Vagina (tissue), 2 donors: ENCODE results near the gene RAF1. TPM values are rescaled to one million over a fixed set of nuclear protein-coding genes. Genes with fewer than 3 reads are reported as not detected.

Experiments used
- DNase-seq, 2 donors: peaks; one replicate each; pipeline ENCODE4 v3.0.0-alpha.2; 2017; ENCODE audit errors: extremely low spot score in 2 of 2
- H3K27ac ChIP-seq: fragments of 200-600 bp; sonication (generic); one replicate; pipeline ENCODE4 v1.5.1; 2019
- H3K27me3 ChIP-seq: fragments of 200-600 bp; sonication (generic); one replicate; pipeline ENCODE4 v1.5.1; 2019
- H3K36me3 ChIP-seq, 2 donors: fragments of 200-600 bp; sonication (generic); one replicate each; pipeline ENCODE4 v1.5.1; 2017 to 2019
- H3K4me1 ChIP-seq: fragments of 200-600 bp; sonication (generic); one replicate; pipeline ENCODE4 v1.5.1; 2019
- H3K4me3 ChIP-seq, 2 donors: fragments of 200-600 bp; sonication (generic); 1 replicate in 1 of 2; 2 replicates in 1 of 2; pipeline ENCODE4 v1.5.1; 2016 to 2019
- H3K9me3 ChIP-seq: fragments of 200-600 bp; sonication (generic); one replicate; pipeline ENCODE4 v1.5.1; 2019
- POLR2A ChIP-seq, 2 donors: fragments of 450-650 bp; IDR thresholded peaks; one replicate each; pipeline ENCODE4 v1.6.1; 2017; ENCODE audit warnings: antibody characterized with exemption in 2 of 2, mild to moderate bottlenecking in 2 of 2, moderate library complexity in 2 of 2
- POLR2AphosphoS5 ChIP-seq, 2 donors: sonication (generic); formaldehyde crosslinking; IDR thresholded peaks; one replicate each; pipeline ENCODE4 v1.9.0; 2017; ENCODE audit warnings: antibody characterized with exemption in 2 of 2, mild to moderate bottlenecking in 2 of 2, low read depth in 1 of 2; ENCODE audit not compliant: insufficient read depth in 1 of 2
- intact Hi-C: fragments of 100-400 bp; cut with DNase I; formaldehyde crosslinking; loops from one replicate; pipeline ENCODE4 v1.15.1; 2023
- total RNA-seq: library from RNA; depleted of rRNA; stranded (reverse); fragments of >200 nt; gene quantifications from one replicate; pipeline ENCODE4 v1.2.3, GENCODE V29; 2016
- TF ChIP-seq, protein P1 (sequence below), 3 experiments: fragments of 450-650 bp in 2 of 3; fragments of 200-600 bp in 1 of 3; sonication (generic) in 1 of 3; IDR thresholded peaks; one replicate each; pipeline ENCODE4 v1.5.1; 2017 to 2019; ENCODE audit warnings: antibody characterized with exemption in 3 of 3, mild to moderate bottlenecking in 2 of 3, moderate library complexity in 2 of 3

Gene RAF1
- total RNA-seq, 1 donor from 2014 or later = 89.6 TPM

DNA sequence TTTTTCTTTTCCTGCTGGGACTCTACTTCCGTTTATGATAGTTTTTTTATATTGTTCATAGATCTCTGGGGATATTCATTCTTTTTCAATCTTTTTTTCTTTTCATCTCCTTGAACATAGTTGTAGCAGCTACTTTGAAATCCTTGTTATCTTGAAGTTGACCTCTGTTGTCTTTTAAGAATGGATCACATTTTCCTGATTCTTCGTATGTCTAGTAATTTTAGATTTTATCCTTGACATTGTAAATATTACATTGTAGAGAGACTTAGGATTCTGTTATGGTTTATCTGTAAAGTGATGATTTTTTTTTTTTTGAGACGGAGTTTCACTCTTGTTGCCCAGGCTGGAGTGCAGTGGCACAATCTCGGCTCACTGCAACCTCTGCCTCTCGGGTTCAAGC is 86.5 kb downstream of the RAF1 start:
- H3K9me3 ChIP-seq = no peaks in the 10 kb centered on the region
- intact Hi-C loops = no loop called here
- no peak overlapping the region for H3K27ac ChIP-seq
- H3K4me1 ChIP-seq = no peaks in the 10 kb centered on the region
- H3K4me3 ChIP-seq = no peak overlapping the region
- TF ChIP-seq, protein P1, sequence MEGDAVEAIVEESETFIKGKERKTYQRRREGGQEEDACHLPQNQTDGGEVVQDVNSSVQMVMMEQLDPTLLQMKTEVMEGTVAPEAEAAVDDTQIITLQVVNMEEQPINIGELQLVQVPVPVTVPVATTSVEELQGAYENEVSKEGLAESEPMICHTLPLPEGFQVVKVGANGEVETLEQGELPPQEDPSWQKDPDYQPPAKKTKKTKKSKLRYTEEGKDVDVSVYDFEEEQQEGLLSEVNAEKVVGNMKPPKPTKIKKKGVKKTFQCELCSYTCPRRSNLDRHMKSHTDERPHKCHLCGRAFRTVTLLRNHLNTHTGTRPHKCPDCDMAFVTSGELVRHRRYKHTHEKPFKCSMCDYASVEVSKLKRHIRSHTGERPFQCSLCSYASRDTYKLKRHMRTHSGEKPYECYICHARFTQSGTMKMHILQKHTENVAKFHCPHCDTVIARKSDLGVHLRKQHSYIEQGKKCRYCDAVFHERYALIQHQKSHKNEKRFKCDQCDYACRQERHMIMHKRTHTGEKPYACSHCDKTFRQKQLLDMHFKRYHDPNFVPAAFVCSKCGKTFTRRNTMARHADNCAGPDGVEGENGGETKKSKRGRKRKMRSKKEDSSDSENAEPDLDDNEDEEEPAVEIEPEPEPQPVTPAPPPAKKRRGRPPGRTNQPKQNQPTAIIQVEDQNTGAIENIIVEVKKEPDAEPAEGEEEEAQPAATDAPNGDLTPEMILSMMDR (IDR thresholded peaks at IDR 0.05) = no peak
- TF ChIP-seq POLR2AphosphoS5 (IDR thresholded peaks at IDR 0.05; ENCODE audit: insufficient read depth in 1 of 2, low read depth in 1 of 2) = no peak
- no peak for TF ChIP-seq POLR2A (IDR thresholded peaks at IDR 0.05)
- DNase-seq = no peak
- no peaks in the 10 kb centered on the region for H3K27me3 ChIP-seq
- peaks cover 4 to 79% of the 10 kb centered on the region in 2 donors for H3K36me3 ChIP-seq

DNA sequence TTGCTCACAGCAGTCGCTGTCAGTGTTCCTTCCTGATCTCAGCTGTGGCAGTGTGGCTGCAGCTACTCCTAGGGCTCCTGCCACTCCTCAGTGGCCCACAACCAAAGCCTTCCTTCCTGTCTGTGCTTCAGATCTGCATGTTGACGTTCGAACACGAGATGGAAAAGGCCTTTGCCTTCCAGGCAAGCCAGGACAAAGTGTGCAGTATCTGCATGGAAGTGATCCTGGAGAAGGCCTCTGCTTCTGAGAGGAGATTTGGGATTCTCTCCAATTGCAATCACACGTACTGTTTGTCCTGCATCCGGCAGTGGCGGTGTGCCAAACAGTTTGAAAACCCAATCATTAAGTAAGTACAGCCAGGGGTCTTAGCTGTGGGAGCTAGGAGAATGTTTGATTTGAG is 89.3 kb downstream of the RAF1 start:
- DNase-seq = no peak
- Histone ChIP-seq H3K9me3 (no peaks in the 10 kb centered on the region), H3K27ac (no peak overlapping the region), H3K4me1 (no peaks in the 10 kb centered on the region), H3K4me3 (no peak overlapping the region), H3K36me3 (peaks cover 8 to 90% of the 10 kb centered on the region in 2 donors), H3K27me3 (no peaks in the 10 kb centered on the region)
- intact Hi-C loops = no loop called here
- TF ChIP-seq, protein P1 (IDR thresholded peaks at IDR 0.05) = no peak
- TF ChIP-seq POLR2A (IDR thresholded peaks at IDR 0.05) = no peak
- no peak for TF ChIP-seq POLR2AphosphoS5 (IDR thresholded peaks at IDR 0.05; ENCODE audit: insufficient read depth in 1 of 2, low read depth in 1 of 2)

DNA sequence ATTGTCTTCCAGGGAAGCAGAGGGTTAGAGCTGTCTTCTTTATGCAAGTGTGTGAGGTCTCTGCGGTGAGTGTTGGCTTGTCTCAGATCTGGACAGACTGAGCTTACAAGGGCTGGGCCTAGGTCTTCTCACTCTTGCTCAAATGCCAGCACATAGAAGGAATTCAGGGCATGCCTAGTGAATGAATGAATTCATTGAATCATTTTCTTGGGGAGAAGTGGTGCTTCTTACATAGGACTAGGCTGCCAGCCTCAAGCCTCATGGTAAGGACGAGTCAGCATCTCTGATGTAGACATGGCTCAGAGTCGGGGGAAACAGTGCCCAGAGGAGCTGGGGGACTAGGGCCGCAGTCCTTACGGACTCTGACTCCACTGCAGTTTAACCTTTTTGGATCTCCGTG is 89.8 kb downstream of the RAF1 start:
- Histone ChIP-seq H3K9me3 (no peaks in the 10 kb centered on the region), H3K27ac (no peak overlapping the region), H3K27me3 (no peaks in the 10 kb centered on the region), H3K4me1 (peaks cover 2% of the 10 kb centered on the region), H3K4me3 (no peak overlapping the region), H3K36me3 (peaks cover 8 to 87% of the 10 kb centered on the region in 2 donors)
- intact Hi-C loops = no loop called here
- TF ChIP-seq POLR2AphosphoS5 (IDR thresholded peaks at IDR 0.05; ENCODE audit: insufficient read depth in 1 of 2, low read depth in 1 of 2) = no peak
- TF ChIP-seq, protein P1 (IDR thresholded peaks at IDR 0.05) = no peak
- TF ChIP-seq POLR2A (IDR thresholded peaks at IDR 0.05) = no peak
- no peak for DNase-seq

DNA sequence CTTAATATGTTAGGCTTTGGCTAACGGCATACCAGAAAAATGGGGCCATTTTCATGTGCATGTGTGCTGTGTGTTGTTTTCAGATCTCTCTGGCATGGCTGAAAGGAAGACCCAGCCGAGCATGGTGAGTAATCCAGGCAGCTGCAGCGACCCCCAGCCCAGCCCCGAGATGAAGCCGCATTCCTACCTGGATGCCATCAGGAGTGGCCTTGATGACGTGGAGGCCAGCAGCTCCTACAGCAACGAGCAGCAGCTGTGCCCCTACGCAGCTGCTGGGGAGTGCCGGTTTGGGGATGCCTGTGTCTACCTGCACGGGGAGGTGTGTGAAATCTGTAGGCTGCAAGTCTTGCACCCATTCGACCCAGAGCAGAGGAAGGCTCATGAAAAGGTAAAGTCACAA is 91.9 kb downstream of the RAF1 start:
- TF ChIP-seq, protein P1 (IDR thresholded peaks at IDR 0.05) = no peak
- TF ChIP-seq POLR2A (IDR thresholded peaks at IDR 0.05) (no peak), POLR2AphosphoS5 (IDR thresholded peaks at IDR 0.05; ENCODE audit: insufficient read depth in 1 of 2, low read depth in 1 of 2) (no peak)
- H3K27ac ChIP-seq = no peak overlapping the region
- no peaks in the 10 kb centered on the region for H3K27me3 ChIP-seq
- no peaks in the 10 kb centered on the region for H3K9me3 ChIP-seq
- DNase-seq = no peak
- H3K4me1 ChIP-seq = peaks cover 15% of the 10 kb centered on the region
- no peak overlapping the region for H3K4me3 ChIP-seq
- intact Hi-C loops = no loop called here
- H3K36me3 ChIP-seq = peaks cover 8 to 74% of the 10 kb centered on the region in 2 donors

DNA sequence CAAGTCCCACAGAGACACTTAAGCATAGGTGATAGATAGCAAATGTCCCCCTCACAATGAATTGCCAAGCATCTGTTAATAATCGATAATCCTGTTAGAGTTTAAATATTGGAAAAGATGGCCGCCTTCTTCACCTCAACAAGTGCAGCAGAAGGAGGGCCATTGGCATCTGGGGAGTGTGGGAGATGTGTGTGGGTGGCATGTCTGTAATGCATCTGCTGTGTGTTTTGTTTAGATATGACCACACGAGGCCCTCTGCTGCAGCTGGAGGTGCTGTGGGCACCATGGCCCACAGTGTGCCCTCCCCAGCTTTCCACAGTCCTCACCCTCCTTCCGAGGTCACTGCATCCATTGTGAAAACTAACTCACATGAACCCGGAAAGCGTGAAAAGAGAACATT is 94.1 kb downstream of the RAF1 start:
- H3K9me3 ChIP-seq = peaks cover 8% of the 10 kb centered on the region
- peaks cover 15% of the 10 kb centered on the region for H3K4me1 ChIP-seq
- no peak overlapping the region for H3K27ac ChIP-seq
- H3K4me3 ChIP-seq = no peak overlapping the region
- intact Hi-C loops = no loop called here
- TF ChIP-seq POLR2AphosphoS5 (IDR thresholded peaks at IDR 0.05; ENCODE audit: insufficient read depth in 1 of 2, low read depth in 1 of 2) = no peak
- TF ChIP-seq, protein P1 (IDR thresholded peaks at IDR 0.05) = no peak
- no peak for TF ChIP-seq POLR2A (IDR thresholded peaks at IDR 0.05)
- peaks cover 8 to 53% of the 10 kb centered on the region in 2 donors for H3K36me3 ChIP-seq
- no peaks in the 10 kb centered on the region for H3K27me3 ChIP-seq
- no peak for DNase-seq
